Activated CD8-positive, alpha-beta T cell treated with anti-CD3 and anti-CD28 coated beads for 36 hours (primary cell): ENCODE measurements around the gene CLRN1. TPM values are rescaled to one million over a fixed set of nuclear protein-coding genes. Genes with fewer than 3 reads are reported as not detected.

Source experiments
- ATAC-seq: fragments of 200-7000 bp; cut with Tn5 transposase; one replicate; pipeline ENCODE4 v1.10.0; 2021; ENCODE audit warnings: mild to moderate bottlenecking, moderate library complexity
- CTCF ChIA-PET: fragments of 350-600 bp; sonication (Branson Sonifier 250); formaldehyde crosslinking; loops from one replicate; lab custom pipeline; 2021; ENCODE audit warnings: antibody characterized with exemption; lab: Charles Lee
- POLR2A ChIA-PET: fragments of 350-600 bp; sonication (Branson Sonifier 250); formaldehyde crosslinking; loops from one replicate; lab custom pipeline; 2021; ENCODE audit warnings: antibody characterized with exemption; lab: Charles Lee
- DNase-seq: peaks from one replicate; pipeline ENCODE4 v3.0.0-alpha.2; 2020
- H3K27ac Mint-ChIP-seq: one replicate; pipeline ENCODE4 v1.8.0; 2021; ENCODE audit warnings: mild to moderate bottlenecking, mixed read lengths
- H3K27me3 Mint-ChIP-seq: one replicate; pipeline ENCODE4 v1.8.0; 2021; ENCODE audit warnings: mixed read lengths
- H3K36me3 Mint-ChIP-seq: one replicate; pipeline ENCODE4 v1.8.0; 2021; ENCODE audit warnings: low read depth, mixed read lengths
- H3K4me1 Mint-ChIP-seq: one replicate; pipeline ENCODE4 v1.8.0; 2021; ENCODE audit warnings: low read depth, mixed read lengths
- H3K4me3 Mint-ChIP-seq: one replicate; pipeline ENCODE4 v1.8.0; 2021; ENCODE audit warnings: mild to moderate bottlenecking, moderate library complexity, mixed read lengths
- H3K9me3 Mint-ChIP-seq: one replicate; pipeline ENCODE4 v1.8.0; 2021; ENCODE audit warnings: mixed read lengths
- CTCF ChIP-seq: fragments of 200-600 bp; IDR thresholded peaks from one replicate; pipeline ENCODE4 v1.8.0; 2022; ENCODE audit warnings: antibody characterized with exemption, mild to moderate bottlenecking
- intact Hi-C: fragments of 100-400 bp; cut with micrococcal nuclease; formaldehyde crosslinking; loops from one replicate; pipeline ENCODE4 v1.10.0; 2022
- total RNA-seq, 2 experiments: library from RNA; stranded (reverse); gene quantifications; one replicate each; pipeline ENCODE4 v1.2.3, GENCODE V29; 2021

The CLRN1 gene
- total RNA-seq, 2 experiments from 2014 or later = not detected

- ChIA-PET POLR2A (no interaction called here), CTCF (interaction anchor here (1.2 kb wide), 1 partner anchor 31 kb away, joined by 3 read pairs; no protein-coding TSS in a partner anchor)
- Mint-ChIP-seq H3K36me3 (no peaks in the 10 kb centered on the region), H3K4me1 (no peaks in the 10 kb centered on the region), H3K27me3 (peaks cover 14% of the 10 kb centered on the region), H3K4me3 (no peak overlapping the region), H3K27ac (no peak overlapping the region), H3K9me3 (no peaks in the 10 kb centered on the region)
- TF ChIP-seq CTCF = no peak
- ATAC-seq (no peak), DNase-seq (no peak)
- intact Hi-C loops = no loop called here
Observed at GRCh38 chr3:150960708-150961684, 11.5 kb downstream of the CLRN1 start.

DNA sequence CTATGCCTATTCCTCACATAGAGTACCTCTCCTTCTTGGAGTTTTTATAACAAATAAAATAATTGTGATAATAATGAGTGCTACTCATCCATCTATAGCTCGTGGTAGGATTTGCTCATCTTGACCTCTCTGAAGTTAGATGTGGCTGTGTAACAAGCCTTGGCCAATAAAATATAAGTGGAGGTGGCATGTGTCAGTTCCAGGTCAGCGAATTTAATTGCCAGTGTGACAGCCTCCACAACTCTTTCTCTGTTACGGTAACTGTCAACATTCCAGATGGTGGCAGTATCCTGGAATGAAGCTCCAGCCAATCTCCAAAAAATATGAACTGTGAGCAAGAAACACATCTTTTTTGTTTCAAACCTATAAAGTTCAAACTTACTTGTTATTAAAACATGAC is 13.8 kb downstream of the CLRN1 start:
- Mint-ChIP-seq H3K27me3 (peaks cover 17% of the 10 kb centered on the region), H3K9me3 (no peaks in the 10 kb centered on the region), H3K4me3 (no peak overlapping the region), H3K36me3 (no peaks in the 10 kb centered on the region), H3K27ac (no peak overlapping the region), H3K4me1 (no peaks in the 10 kb centered on the region)
- CTCF ChIA-PET = interaction anchor here (0.6 to 0.9 kb wide), 2 partner anchors 80 to 91 kb away, joined by 3 to 4 read pairs; no protein-coding TSS in a partner anchor
- POLR2A ChIA-PET = interaction anchor here (0.6 to 0.7 kb wide), 2 partner anchors 43 to 364 kb away, joined by 3 read pairs; no protein-coding TSS in a partner anchor
- no peak for TF ChIP-seq CTCF
- intact Hi-C loops = no loop called here
- DNase-seq = no peak
- ATAC-seq = no peak

- DNase-seq = no peak
- POLR2A ChIA-PET = no interaction called here
- Mint-ChIP-seq H3K4me3 (no peak overlapping the region), H3K4me1 (no peaks in the 10 kb centered on the region), H3K27ac (no peak overlapping the region), H3K9me3 (no peaks in the 10 kb centered on the region), H3K36me3 (no peaks in the 10 kb centered on the region), H3K27me3 (peaks cover 8% of the 10 kb centered on the region)
- CTCF ChIA-PET = no interaction called here
- TF ChIP-seq CTCF = no peak
- intact Hi-C loops = no loop called here
- ATAC-seq = no peak
Observed at GRCh38 chr3:150956376-150956775, 16.2 kb downstream of the CLRN1 start.

- H3K27ac Mint-ChIP-seq = no peak overlapping the region
- H3K9me3 Mint-ChIP-seq = no peaks in the 10 kb centered on the region
- ATAC-seq (no peak), DNase-seq (no peak)
- intact Hi-C loops = no loop called here
- ChIA-PET POLR2A (no interaction called here), CTCF (interaction anchor here (1.4 kb wide), 1 partner anchor 26 kb away, joined by 6 read pairs; no protein-coding TSS in a partner anchor)
- no peaks in the 10 kb centered on the region for H3K4me1 Mint-ChIP-seq
- no peaks in the 10 kb centered on the region for H3K36me3 Mint-ChIP-seq
- no peak for TF ChIP-seq CTCF
- H3K4me3 Mint-ChIP-seq = no peak overlapping the region
- peaks cover 10% of the 10 kb centered on the region for H3K27me3 Mint-ChIP-seq
Observed at GRCh38 chr3:150951923-150952322, 20.6 kb downstream of the CLRN1 start.
